BLaER1 treated with 17β-estradiol and CSF1 and Interleukin-3, amounts not matched to agents 10 nM and 100 nM (cell line): ENCODE data around the gene PLEKHA6.
A peak's percentile ranks its signal among the peaks of the same experiment; 100 is the strongest.

ENCODE experiments used
- H3K27ac ChIP-seq, 11 experiments: shearing (Covaris generic); formaldehyde crosslinking; 2 replicates each; pipeline ENCODE4 v1.8.1; 2022
- H3K27me3 ChIP-seq, 11 experiments: shearing (Covaris generic); formaldehyde crosslinking; 2 replicates each; pipeline ENCODE4 v1.8.1; 2022
- H3K36me3 ChIP-seq, 11 experiments: shearing (Covaris generic); formaldehyde crosslinking; 2 replicates each; pipeline ENCODE4 v1.8.1; 2022
- H3K4me1 ChIP-seq, 10 experiments: shearing (Covaris generic); formaldehyde crosslinking; 2 replicates each; pipeline ENCODE4 v1.8.1; 2022
- H3K4me2 ChIP-seq, 11 experiments: shearing (Covaris generic); formaldehyde crosslinking; 2 replicates each; pipeline ENCODE4 v1.8.1; 2022
- H3K4me3 ChIP-seq, 10 experiments: shearing (Covaris generic); formaldehyde crosslinking; 2 replicates each; pipeline ENCODE4 v1.8.1; 2022
- H3K9ac ChIP-seq, 11 experiments: shearing (Covaris generic); formaldehyde crosslinking; 2 replicates each; pipeline ENCODE4 v1.8.1; 2022
- H3K9me3 ChIP-seq, 11 experiments: shearing (Covaris generic); formaldehyde crosslinking; replicated peaks in 1 of 11; 2 replicates each; pipeline ENCODE4 v1.8.1; 2022
- H4K20me1 ChIP-seq, 11 experiments: shearing (Covaris generic); formaldehyde crosslinking; 2 replicates each; pipeline ENCODE4 v1.8.1; 2022
- Cebpa-rat ChIP-seq, 11 experiments: shearing (Covaris generic); IDR thresholded peaks; 2 replicates each; pipeline ENCODE4 v1.8.1; 2022

Gene PLEKHA6

DNA sequence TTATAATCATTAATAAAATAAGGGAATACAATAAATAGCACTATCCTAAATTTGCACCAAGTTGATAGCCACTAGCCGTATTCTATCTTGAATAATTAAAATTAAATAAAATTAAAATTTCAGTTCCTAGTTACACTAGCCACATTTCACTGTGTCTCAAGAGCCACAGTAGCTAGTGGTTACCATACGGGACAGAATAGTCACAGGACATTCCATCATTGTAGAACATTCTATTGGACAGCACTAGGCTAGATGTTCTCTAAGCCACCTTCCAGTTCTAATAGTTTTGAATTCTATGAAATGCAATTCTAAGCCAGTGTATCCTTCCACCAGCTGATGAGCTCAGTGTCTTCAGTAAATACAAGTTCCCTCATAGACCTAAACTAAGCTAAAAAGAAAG lies 74.8 kb downstream of the PLEKHA6 start:
- Histone ChIP-seq H3K4me2 (no peak overlapping the region), H3K27me3 (no peaks in the 10 kb centered on the region)

DNA sequence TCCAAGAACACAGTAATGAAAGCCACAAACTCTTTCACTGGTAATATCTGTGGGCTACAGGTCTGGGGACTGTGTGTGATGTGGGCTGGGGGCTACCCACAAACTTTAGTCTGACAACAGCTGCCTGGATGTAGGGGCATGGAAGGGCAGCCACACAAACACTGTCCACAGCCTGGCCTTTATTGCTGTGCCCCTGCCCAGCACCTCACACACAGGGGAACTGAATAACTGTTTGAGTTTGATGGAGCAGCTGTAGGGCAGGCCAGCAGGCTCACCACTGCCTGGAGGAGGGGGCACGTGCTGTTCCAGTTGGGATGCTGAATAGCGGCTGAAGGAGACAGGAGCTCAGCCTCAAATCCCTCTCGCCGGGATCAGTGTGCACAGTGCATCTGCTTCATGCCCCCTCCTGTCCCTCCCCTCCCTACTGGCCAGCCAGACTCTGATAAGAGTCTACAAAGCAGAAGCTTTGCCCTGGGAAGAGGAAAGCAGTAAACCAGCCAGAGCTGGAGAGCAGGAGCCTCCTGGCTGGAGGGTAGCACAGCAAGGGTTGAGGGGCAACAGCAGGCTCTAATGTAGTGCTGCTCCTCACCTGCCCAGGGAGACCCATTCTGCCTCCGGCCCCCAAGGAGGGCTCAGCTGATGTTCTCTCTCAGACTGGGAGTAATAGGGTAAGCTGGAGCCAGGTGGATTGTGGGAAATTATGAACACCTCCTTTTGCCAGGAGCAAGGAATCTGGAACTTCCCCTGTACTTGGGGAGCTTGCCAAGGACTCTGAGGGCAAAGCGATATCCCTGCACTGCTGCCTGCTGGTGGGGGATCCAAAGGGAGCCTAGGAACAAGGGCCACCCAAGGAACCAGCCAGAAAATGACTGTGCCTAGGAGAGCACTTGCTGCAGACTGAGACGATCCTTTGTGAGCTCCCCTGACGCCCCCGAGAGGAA lies 75.7 kb downstream of the PLEKHA6 start:
- H3K4me2 ChIP-seq: no peak overlapping the region
- H3K27me3 ChIP-seq: no peaks in the 10 kb centered on the region
- TF ChIP-seq Cebpa-rat (IDR thresholded peaks at IDR 0.05): no peak
- H3K9me3 ChIP-seq: peaks cover 0 to 11% (median 0%) of the 10 kb centered on the region in 11 experiments; a peak in 8 of 22 replicates
- H3K4me1 ChIP-seq: peaks cover 36 to 59% (median 41%) of the 10 kb centered on the region in 10 experiments
- H3K4me3 ChIP-seq: no peak overlapping the region
- H4K20me1 ChIP-seq: no peaks in the 10 kb centered on the region
- no peak overlapping the region for H3K9ac ChIP-seq
- no peaks in the 10 kb centered on the region for H3K36me3 ChIP-seq
- no peak overlapping the region for H3K27ac ChIP-seq

More for the DNA sequence above, 74.8 kb downstream of the PLEKHA6 start:
- H3K4me1 ChIP-seq: peaks cover 32 to 54% (median 41%) of the 10 kb centered on the region in 10 experiments
- peaks cover 0 to 7% (median 0%) of the 10 kb centered on the region in 11 experiments; a peak in 8 of 22 replicates for H3K9me3 ChIP-seq
- TF ChIP-seq Cebpa-rat (IDR thresholded peaks at IDR 0.05): no peak
- no peaks in the 10 kb centered on the region for H3K36me3 ChIP-seq
- no peak overlapping the region for H3K9ac ChIP-seq
- H3K27ac ChIP-seq: no peak overlapping the region
- no peak overlapping the region for H3K4me3 ChIP-seq
- H4K20me1 ChIP-seq: no peaks in the 10 kb centered on the region

GRCh38 chr1:204282761-204283221 lies 76.9 kb downstream of the PLEKHA6 start:
- no peak overlapping the region for H3K27ac ChIP-seq
- no peaks in the 10 kb centered on the region for H3K36me3 ChIP-seq
- TF ChIP-seq Cebpa-rat (IDR thresholded peaks at IDR 0.05): no peak
- no peaks in the 10 kb centered on the region for H4K20me1 ChIP-seq
- no peak overlapping the region for H3K9ac ChIP-seq
- peaks cover 30 to 58% (median 38%) of the 10 kb centered on the region in 10 experiments for H3K4me1 ChIP-seq
- H3K9me3 ChIP-seq: peaks cover 0 to 11% (median 0%) of the 10 kb centered on the region in 11 experiments; a peak in 8 of 22 replicates
- no peak overlapping the region for H3K4me2 ChIP-seq
- H3K27me3 ChIP-seq: no peaks in the 10 kb centered on the region
- no peak overlapping the region for H3K4me3 ChIP-seq

DNA sequence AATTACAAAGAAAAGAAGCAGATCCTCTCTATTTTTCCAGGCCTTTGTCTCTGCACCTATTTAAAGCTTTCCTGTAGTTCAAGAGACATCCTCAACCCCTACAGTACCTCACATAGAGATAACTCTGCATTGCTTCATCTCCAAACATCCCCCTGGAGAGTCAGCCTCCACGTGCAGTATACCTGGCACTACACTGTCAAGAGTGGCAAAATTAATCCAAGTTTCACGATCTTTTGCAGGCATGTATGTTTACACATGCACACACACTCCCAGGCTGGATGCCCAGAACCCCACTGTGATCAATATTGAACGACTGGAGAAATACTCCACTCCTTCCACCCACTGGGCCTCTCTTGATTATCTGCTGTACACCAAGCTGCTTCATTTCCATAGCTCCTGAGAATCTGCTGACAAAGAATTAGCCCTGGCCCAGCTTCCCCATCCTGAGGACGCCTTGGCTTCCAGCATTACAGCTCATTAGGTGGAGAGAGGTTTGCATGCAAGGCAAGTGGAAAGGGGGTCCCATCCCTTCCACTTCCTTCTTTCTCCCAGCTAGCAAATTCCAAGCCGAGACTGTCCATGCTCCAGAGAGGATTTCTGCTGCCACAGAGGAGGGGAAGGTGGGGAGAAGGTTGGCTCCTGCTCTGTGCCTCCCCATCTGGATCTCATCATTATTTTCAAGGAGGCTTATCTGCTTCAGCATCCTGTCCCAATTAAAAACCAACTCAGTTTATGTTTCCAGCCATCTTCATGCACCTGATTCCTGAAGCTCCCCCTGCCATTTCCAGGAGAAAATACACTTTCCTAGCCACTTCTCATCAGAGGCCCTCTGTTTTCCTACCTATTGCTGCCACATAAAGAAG lies 79.4 kb downstream of the PLEKHA6 start:
- Histone ChIP-seq H3K4me2 (peak overlapping the region in 2 of 11 experiments; percentile 63 to 77; a peak in 4 of 22 replicates), H3K9me3 (peaks cover 0 to 11% (median 0%) of the 10 kb centered on the region in 11 experiments; a peak in 8 of 22 replicates), H3K27ac (no peak overlapping the region), H4K20me1 (no peaks in the 10 kb centered on the region), H3K4me3 (no peak overlapping the region), H3K27me3 (no peaks in the 10 kb centered on the region), H3K4me1 (peaks cover 21 to 40% (median 33%) of the 10 kb centered on the region in 10 experiments), H3K9ac (no peak overlapping the region), H3K36me3 (no peaks in the 10 kb centered on the region)
- no peak for TF ChIP-seq Cebpa-rat (IDR thresholded peaks at IDR 0.05)

DNA sequence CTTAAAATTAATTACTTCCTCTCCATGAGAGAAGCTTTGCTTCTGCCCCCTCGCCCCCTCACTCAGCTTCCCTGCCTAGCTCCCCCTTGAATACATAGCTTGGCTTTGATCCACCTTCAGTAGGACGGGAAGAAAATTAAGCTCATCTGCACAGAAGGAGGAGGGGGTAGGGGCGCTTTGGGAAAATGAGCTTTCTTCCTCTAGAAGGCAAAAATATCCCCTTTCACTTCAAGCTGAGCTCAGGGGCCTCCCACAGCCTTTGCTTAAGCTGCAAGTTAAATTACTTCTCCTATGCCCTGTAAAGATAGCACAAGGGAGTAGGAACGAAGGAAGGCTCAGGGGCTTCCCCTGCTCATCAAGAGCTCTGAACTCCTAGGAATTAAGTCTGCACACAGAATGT lies 80.8 kb downstream of the PLEKHA6 start:
- peak overlapping the region in 1 of 11 experiments; percentile 17; a peak in 1 of 22 replicates for H3K9ac ChIP-seq
- H3K4me2 ChIP-seq: peak overlapping the region; percentile 7 to 77 (median 41); a peak in 19 of 22 replicates
- no peak overlapping the region for H3K27ac ChIP-seq
- no peaks in the 10 kb centered on the region for H3K27me3 ChIP-seq
- H3K4me1 ChIP-seq: peaks cover 34 to 52% (median 46%) of the 10 kb centered on the region in 10 experiments
- no peak overlapping the region for H3K4me3 ChIP-seq
- peaks cover 0 to 11% (median 0%) of the 10 kb centered on the region in 11 experiments; a peak in 8 of 22 replicates for H3K9me3 ChIP-seq
- no peaks in the 10 kb centered on the region for H3K36me3 ChIP-seq
- no peaks in the 10 kb centered on the region for H4K20me1 ChIP-seq
- TF ChIP-seq Cebpa-rat (IDR thresholded peaks at IDR 0.05): no peak

DNA sequence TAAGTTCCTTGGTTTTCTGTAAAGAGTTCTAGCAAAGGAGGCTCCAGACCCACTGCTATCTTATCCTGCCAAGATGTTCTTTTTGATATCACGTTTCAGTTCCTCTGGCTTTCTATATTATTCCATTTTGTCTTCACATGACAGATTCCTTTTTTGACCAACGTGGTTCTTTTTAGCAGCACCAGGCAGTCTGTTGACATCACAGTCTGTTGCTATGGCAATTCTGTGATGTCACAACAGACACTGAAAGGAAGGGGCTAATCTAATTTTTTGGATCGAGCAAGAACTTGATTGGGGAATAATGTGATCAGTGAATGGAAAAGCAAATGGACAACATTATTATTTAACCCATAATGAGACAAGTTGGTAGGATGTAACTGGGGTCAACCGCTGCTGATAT lies 81.5 kb downstream of the PLEKHA6 start:
- H4K20me1 ChIP-seq: no peaks in the 10 kb centered on the region
- peaks cover 41 to 59% (median 53%) of the 10 kb centered on the region in 10 experiments for H3K4me1 ChIP-seq
- no peak for TF ChIP-seq Cebpa-rat (IDR thresholded peaks at IDR 0.05)
- H3K4me2 ChIP-seq: peak overlapping the region in 4 of 11 experiments; percentile 7 to 77 (median 52); a peak in 9 of 22 replicates
- H3K9me3 ChIP-seq: peaks cover 0 to 11% (median 0%) of the 10 kb centered on the region in 11 experiments; a peak in 8 of 22 replicates
- no peaks in the 10 kb centered on the region for H3K36me3 ChIP-seq
- H3K4me3 ChIP-seq: no peak overlapping the region
- no peak overlapping the region for H3K27ac ChIP-seq
- no peaks in the 10 kb centered on the region for H3K27me3 ChIP-seq
- no peak overlapping the region for H3K9ac ChIP-seq

- Histone ChIP-seq H3K4me1 (peaks cover 47 to 65% (median 58%) of the 10 kb centered on the region in 10 experiments), H3K9ac (no peak overlapping the region), H3K9me3 (peaks cover 0 to 11% (median 0%) of the 10 kb centered on the region in 11 experiments; a peak in 8 of 22 replicates), H3K27me3 (no peaks in the 10 kb centered on the region), H3K4me3 (no peak overlapping the region), H3K36me3 (no peaks in the 10 kb centered on the region), H3K27ac (no peak overlapping the region), H4K20me1 (no peaks in the 10 kb centered on the region), H3K4me2 (peak overlapping the region in 1 of 11 experiments; percentile 63; a peak in 1 of 22 replicates)
- TF ChIP-seq Cebpa-rat (IDR thresholded peaks at IDR 0.05): no peak
Measured at GRCh38 chr1:204277563-204278219, 82.0 kb downstream of the PLEKHA6 start.

- H3K27me3 ChIP-seq: no peaks in the 10 kb centered on the region
- peak overlapping the region; percentile 28 to 94 (median 85); a peak in 18 of 22 replicates for H3K4me2 ChIP-seq
- H3K4me3 ChIP-seq: no peak overlapping the region; a peak in 1 of 20 replicates
- H3K9ac ChIP-seq: no peak overlapping the region
- TF ChIP-seq Cebpa-rat (IDR thresholded peaks at IDR 0.05): no peak
- H3K36me3 ChIP-seq: no peaks in the 10 kb centered on the region
- H4K20me1 ChIP-seq: no peaks in the 10 kb centered on the region
- peak overlapping the region in 4 of 11 experiments; percentile 37 to 64 (median 61); a peak in 4 of 22 replicates for H3K27ac ChIP-seq
- peaks cover 0 to 11% (median 0%) of the 10 kb centered on the region in 11 experiments; a peak in 8 of 22 replicates for H3K9me3 ChIP-seq
- peaks cover 65 to 83% (median 75%) of the 10 kb centered on the region in 10 experiments for H3K4me1 ChIP-seq
Measured at GRCh38 chr1:204275695-204276370, 83.9 kb downstream of the PLEKHA6 start.
